ENCODE measurements around the gene EFNB3. TPM values are rescaled to one million over a fixed set of nuclear protein-coding genes. Genes with fewer than 3 reads are reported as not detected.

Gene EFNB3
- total RNA-seq: under 1 TPM; 0.33 to 0.78 TPM

- WGBS, 2 donors: 3% methylated on average over 22 to 23 of the region's 45 CpGs
- H3K4me3 ChIP-seq: peak within 1 kb of the TSS in 1 of 2 donors; percentile 37
- peaks cover 21% of the 10 kb centered on the region for H3K4me1 ChIP-seq
- TF ChIP-seq POLR2A (IDR thresholded peaks at IDR 0.05): peak in 1 of 3 donors; percentile 14
- TF ChIP-seq CTCF (IDR thresholded peaks at IDR 0.05): no peak
- ATAC-seq (peak; percentile 52), DNase-seq (peak in 3 of 4 donors; percentile 43 to 47 (median 45))
- H3K9me3 ChIP-seq: no peaks in the 10 kb centered on the region
- intact Hi-C loops (cut with DNase I): no loop called here
- H3K27me3 ChIP-seq: peaks cover 0 to 21% of the 10 kb centered on the region in 2 donors
- no peak within 1 kb of the TSS for H3K27ac ChIP-seq
- H3K36me3 ChIP-seq (replicated peaks in 1 of 2; ENCODE audit: insufficient read depth in 1 of 2, low read depth in 2 of 2): no peaks in the 10 kb centered on the region
Observed at GRCh38 chr17:7704601-7705268, at the start of gene EFNB3. EFNB3 (plus strand) TSS chr17:7705202; CDS start chr17:7705599, 397 bp downstream.

GRCh38 chr17:7655541-7655840 lies 49.5 kb upstream of the EFNB3 start:
- no peak for ATAC-seq
- intact Hi-C loops (cut with DNase I): no loop called here

GRCh38 chr17:7656958-7657609 lies 47.9 kb upstream of the EFNB3 start:
- DNase-seq: peak; percentile 32 to 46 (median 42)
- Histone ChIP-seq H3K27me3 (no peaks in the 10 kb centered on the region), H3K27ac (no peak overlapping the region), H3K9me3 (no peaks in the 10 kb centered on the region), H3K4me3 (no peak overlapping the region), H3K4me1 (no peaks in the 10 kb centered on the region), H3K36me3 (replicated peaks in 1 of 2; ENCODE audit: insufficient read depth in 1 of 2, low read depth in 2 of 2) (no peaks in the 10 kb centered on the region)
- ATAC-seq: peak; percentile 41
- intact Hi-C loops (cut with DNase I): no loop called here
- TF ChIP-seq CTCF (IDR thresholded peaks at IDR 0.05): no peak
- TF ChIP-seq POLR2A (IDR thresholded peaks at IDR 0.05): no peak
- WGBS, 2 donors: 41 to 48% methylated on average over 10 of the region's 10 CpGs

More at GRCh38 chr17:7655541-7655840, 49.5 kb upstream of the EFNB3 start:
- WGBS, 2 donors: 86 to 89% methylated on average over 13 to 17 of the region's 17 CpGs
- peaks cover 0 to 12% of the 10 kb centered on the region in 2 donors for H3K27me3 ChIP-seq
- no peaks in the 10 kb centered on the region for H3K36me3 ChIP-seq (replicated peaks in 1 of 2; ENCODE audit: insufficient read depth in 1 of 2, low read depth in 2 of 2)
- no peaks in the 10 kb centered on the region for H3K9me3 ChIP-seq
- no peak overlapping the region for H3K4me3 ChIP-seq
- DNase-seq: no peak
- H3K4me1 ChIP-seq: peaks cover 15% of the 10 kb centered on the region
- no peak overlapping the region for H3K27ac ChIP-seq
- TF ChIP-seq POLR2A (IDR thresholded peaks at IDR 0.05): no peak
- TF ChIP-seq CTCF (IDR thresholded peaks at IDR 0.05): no peak

- no peak overlapping the region for H3K4me3 ChIP-seq
- intact Hi-C loops (cut with DNase I): no loop called here
- H3K27me3 ChIP-seq: no peaks in the 10 kb centered on the region
- no peaks in the 10 kb centered on the region for H3K4me1 ChIP-seq
- ATAC-seq (no peak), DNase-seq (no peak)
- H3K9me3 ChIP-seq: no peaks in the 10 kb centered on the region
- 81 to 82% methylated on average over 5 to 8 of the region's 10 CpGs for WGBS, 2 donors
- no peak overlapping the region for H3K27ac ChIP-seq
- H3K36me3 ChIP-seq (replicated peaks in 1 of 2; ENCODE audit: insufficient read depth in 1 of 2, low read depth in 2 of 2): peaks cover 5 to 25% of the 10 kb centered on the region in 2 donors
- no peak for TF ChIP-seq POLR2A (IDR thresholded peaks at IDR 0.05)
- TF ChIP-seq CTCF (IDR thresholded peaks at IDR 0.05): no peak
Observed at GRCh38 chr17:7667656-7668406, 37.2 kb upstream of the EFNB3 start.
